ENCODE results near the gene CARS1. TPM values are rescaled to one million over a fixed set of nuclear protein-coding genes. Genes with fewer than 3 reads are reported as not detected.
A peak's percentile ranks its signal among the peaks of the same experiment; 100 is the strongest.

CARS1 gene
- total and polyA plus RNA-seq, 7 experiments from 2014 or later: 23.9 to 70.4 (median 38.5) TPM

DNA sequence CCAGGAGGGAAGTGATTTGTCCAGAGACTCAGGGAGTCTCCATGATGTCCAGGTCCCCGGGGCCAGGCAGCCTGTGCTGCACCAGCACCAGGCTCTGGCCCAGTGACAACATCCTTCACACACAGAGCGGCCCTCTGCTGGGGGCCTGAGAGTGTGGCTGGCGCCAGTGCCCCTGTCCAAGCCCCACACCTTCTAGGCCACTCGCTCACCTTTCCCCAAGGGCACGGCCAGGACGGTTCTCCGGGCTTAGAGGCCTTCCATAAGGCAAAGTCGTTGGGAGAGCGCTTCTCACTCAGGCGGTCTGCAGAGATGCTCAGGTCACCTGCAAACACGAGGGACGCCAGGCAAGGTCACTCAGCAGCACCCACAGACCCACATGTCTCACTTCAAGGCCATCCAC, 37.2 kb downstream of the CARS1 start:
- POLR2A ChIA-PET: no interaction called here
- no peaks in the 10 kb centered on the region for H3K9me3 Mint-ChIP-seq
- Histone ChIP-seq H3K9me3 (ENCODE audit: control insufficient read depth in 2 of 3, low read length in 3 of 3) (no peaks in the 10 kb centered on the region), H3K4me1 (ENCODE audit: control insufficient read depth in 2 of 2, insufficient read depth in 2 of 2, low read length in 2 of 2) (peaks cover 9 to 38% of the 10 kb centered on the region in 2 donors), H3K27me3 (ENCODE audit: control insufficient read depth in 2 of 2, insufficient read depth in 2 of 2, low read length in 2 of 2) (no peaks in the 10 kb centered on the region), H3K4me3 (ENCODE audit: low read length) (no peak overlapping the region), H3K27ac (ENCODE audit: low read depth, low read length) (no peak overlapping the region), H3K36me3 (ENCODE audit: control insufficient read depth in 2 of 3, insufficient read depth in 3 of 3, low read length in 3 of 3) (peaks cover 0 to 46% (median 3%) of the 10 kb centered on the region in 3 experiments)
- CTCF ChIA-PET: interaction anchor here (0.9 to 4.1 kb wide), 4 partner anchors 29 to 487 kb away, joined by 3 to 43 read pairs (median 8); no protein-coding TSS in a partner anchor
- peaks cover 25 to 65% (median 55%) of the 10 kb centered on the region in 7 donors for H3K4me1 Mint-ChIP-seq
- H3K36me3 Mint-ChIP-seq: peaks cover 0 to 25% (median 5%) of the 10 kb centered on the region in 5 donors
- intact Hi-C loops (cut with micrococcal nuclease): no loop called here
- ATAC-seq: no peak
- peak overlapping the region in 4 of 9 donors; percentile 16 to 77 (median 68) for H3K27ac Mint-ChIP-seq
- H3K4me3 Mint-ChIP-seq: peak overlapping the region in 1 of 10 donors; percentile 25
- no peaks in the 10 kb centered on the region for H3K27me3 Mint-ChIP-seq
- DNase-seq: no peak

GRCh38 chr11:3018596-3018995, 38.6 kb downstream of the CARS1 start:
- no peaks in the 10 kb centered on the region for H3K9me3 Mint-ChIP-seq
- peaks cover 0 to 23% (median 5%) of the 10 kb centered on the region in 5 donors for H3K36me3 Mint-ChIP-seq
- POLR2A ChIA-PET: no interaction called here
- Histone ChIP-seq H3K36me3 (ENCODE audit: control insufficient read depth in 2 of 3, insufficient read depth in 3 of 3, low read length in 3 of 3) (peaks cover 0 to 40% (median 3%) of the 10 kb centered on the region in 3 experiments), H3K9me3 (ENCODE audit: control insufficient read depth in 2 of 3, low read length in 3 of 3) (no peaks in the 10 kb centered on the region), H3K27ac (ENCODE audit: low read depth, low read length) (no peak overlapping the region), H3K4me1 (ENCODE audit: control insufficient read depth in 2 of 2, insufficient read depth in 2 of 2, low read length in 2 of 2) (peaks cover 19 to 51% of the 10 kb centered on the region in 2 donors), H3K27me3 (ENCODE audit: control insufficient read depth in 2 of 2, insufficient read depth in 2 of 2, low read length in 2 of 2) (no peaks in the 10 kb centered on the region), H3K4me3 (ENCODE audit: low read length) (no peak overlapping the region)
- intact Hi-C loops (cut with micrococcal nuclease): no loop called here
- peak overlapping the region in 7 of 9 donors; percentile 34 to 96 (median 75) for H3K27ac Mint-ChIP-seq
- ATAC-seq (no peak), DNase-seq (no peak)
- CTCF ChIA-PET: interaction anchor here (0.6 to 1.0 kb wide), 2 partner anchors 42 to 484 kb away, joined by 3 to 4 read pairs; no protein-coding TSS in a partner anchor
- peaks cover 29 to 77% (median 67%) of the 10 kb centered on the region in 7 donors for H3K4me1 Mint-ChIP-seq
- H3K4me3 Mint-ChIP-seq: peak overlapping the region in 2 of 10 donors; percentile 13 to 14
- H3K27me3 Mint-ChIP-seq: no peaks in the 10 kb centered on the region

- Mint-ChIP-seq H3K4me3 (peak overlapping the region in 6 of 10 donors; percentile 9 to 60 (median 34)), H3K27ac (peak overlapping the region; percentile 38 to 97 (median 89)), H3K9me3 (no peaks in the 10 kb centered on the region), H3K4me1 (peaks cover 16 to 65% (median 50%) of the 10 kb centered on the region in 7 donors), H3K36me3 (peaks cover 0 to 27% (median 7%) of the 10 kb centered on the region in 5 donors), H3K27me3 (no peaks in the 10 kb centered on the region)
- H3K36me3 ChIP-seq (ENCODE audit: control insufficient read depth in 2 of 3, insufficient read depth in 3 of 3, low read length in 3 of 3): peaks cover 0 to 48% (median 3%) of the 10 kb centered on the region in 3 experiments
- DNase-seq (no peak), ATAC-seq (no peak)
- POLR2A ChIA-PET: interaction anchor here (0.6 to 6.0 kb wide), 4 partner anchors 11 to 45 kb away, joined by 3 to 142 read pairs (median 4); partner anchors contain the start of gene NAP1L4
- no peaks in the 10 kb centered on the region for H3K27me3 ChIP-seq (ENCODE audit: control insufficient read depth in 2 of 2, insufficient read depth in 2 of 2, low read length in 2 of 2)
- H3K27ac ChIP-seq (ENCODE audit: low read depth, low read length): peak overlapping the region; percentile 20
- intact Hi-C loops (cut with micrococcal nuclease): no loop called here
- CTCF ChIA-PET: interaction anchor here (1.2 kb wide), 1 partner anchor 76 kb away, joined by 3 read pairs; no protein-coding TSS in a partner anchor
- no peak overlapping the region for H3K4me3 ChIP-seq (ENCODE audit: low read length)
- peaks cover 30 to 40% of the 10 kb centered on the region in 2 donors for H3K4me1 ChIP-seq (ENCODE audit: control insufficient read depth in 2 of 2, insufficient read depth in 2 of 2, low read length in 2 of 2)
- no peaks in the 10 kb centered on the region for H3K9me3 ChIP-seq (ENCODE audit: control insufficient read depth in 2 of 3, low read length in 3 of 3)
Measured at GRCh38 chr11:3016861-3017260, 40.4 kb downstream of the CARS1 start.

DNA sequence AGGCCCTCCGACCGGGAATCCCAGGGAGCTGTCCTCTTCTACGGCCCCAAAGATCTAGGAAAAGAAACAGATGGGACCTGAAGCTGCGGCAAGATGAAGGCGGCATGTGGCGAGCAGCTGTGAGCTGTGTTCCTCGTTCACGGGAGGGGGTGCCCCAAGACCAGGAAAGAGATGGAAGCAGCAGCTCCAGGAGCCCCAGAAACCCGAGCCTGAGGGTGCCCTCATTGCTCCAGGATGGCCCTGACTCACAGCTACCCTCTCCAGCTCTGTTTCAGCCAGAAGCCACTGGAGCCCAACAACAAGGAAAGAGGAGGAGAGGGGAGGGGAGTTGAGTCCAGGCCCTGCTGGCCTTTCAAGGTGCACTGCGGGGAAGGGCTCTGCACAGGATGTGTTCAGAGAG, 41.4 kb downstream of the CARS1 start:
- intact Hi-C loops (cut with micrococcal nuclease): loop anchor here (2.0 kb wide), 4 partner anchors 21 to 615 kb away; partner anchors contain the start of genes CARS1 (in 1 of the 2) and TSSC4 (in 1 of the 2)
- H3K27ac ChIP-seq (ENCODE audit: low read depth, low read length): peak overlapping the region; percentile 41
- Mint-ChIP-seq H3K4me1 (peaks cover 13 to 56% (median 42%) of the 10 kb centered on the region in 7 donors), H3K36me3 (peaks cover under 1 to 32% (median 7%) of the 10 kb centered on the region in 5 donors), H3K27me3 (no peaks in the 10 kb centered on the region), H3K9me3 (no peaks in the 10 kb centered on the region), H3K4me3 (peak overlapping the region in 7 of 10 donors; percentile 4 to 82 (median 38)), H3K27ac (peak overlapping the region; percentile 80 to 97 (median 93))
- H3K4me3 ChIP-seq (ENCODE audit: low read length): peak overlapping the region; percentile 46
- ChIA-PET CTCF (interaction anchor here (0.6 to 3.4 kb wide), 8 partner anchors 19 to 484 kb away, joined by 3 to 39 read pairs (median 3); no protein-coding TSS in a partner anchor), POLR2A (interaction anchor here (0.8 to 6.0 kb wide), 6 partner anchors 12 to 363 kb away, joined by 3 to 142 read pairs (median 8); partner anchors contain the start of genes NAP1L4 and ZNF195)
- no peaks in the 10 kb centered on the region for H3K9me3 ChIP-seq (ENCODE audit: control insufficient read depth in 2 of 3, low read length in 3 of 3)
- H3K36me3 ChIP-seq (ENCODE audit: control insufficient read depth in 2 of 3, insufficient read depth in 3 of 3, low read length in 3 of 3): peaks cover 0 to 56% (median 3%) of the 10 kb centered on the region in 3 experiments
- peak in 1 of 9 donors; percentile 5 for DNase-seq
- H3K4me1 ChIP-seq (ENCODE audit: control insufficient read depth in 2 of 2, insufficient read depth in 2 of 2, low read length in 2 of 2): peaks cover 30 to 36% of the 10 kb centered on the region in 2 donors
- no peaks in the 10 kb centered on the region for H3K27me3 ChIP-seq (ENCODE audit: control insufficient read depth in 2 of 2, insufficient read depth in 2 of 2, low read length in 2 of 2)
- no peak for ATAC-seq

DNA sequence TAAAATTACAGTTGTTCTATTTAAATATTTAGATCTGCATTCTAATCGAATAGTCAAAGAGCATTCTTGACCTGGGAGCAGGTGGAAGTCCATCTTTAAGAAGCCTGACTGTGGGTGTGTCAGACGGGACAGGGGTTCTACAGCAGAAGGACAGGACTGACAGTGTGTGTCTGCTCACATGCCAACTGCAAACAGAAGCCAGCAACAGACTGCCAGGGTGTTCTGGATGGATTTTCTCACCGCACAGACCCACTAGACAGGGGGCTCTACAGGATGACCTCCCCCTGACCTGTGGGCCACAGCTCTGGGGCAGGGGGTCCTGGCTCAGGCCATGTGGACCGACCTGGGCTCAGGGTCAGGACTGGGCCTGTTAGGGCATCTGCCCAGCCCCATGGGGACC, 42.3 kb downstream of the CARS1 start:
- peak overlapping the region; percentile 80 to 97 (median 93) for H3K27ac Mint-ChIP-seq
- H3K4me3 ChIP-seq (ENCODE audit: low read length): peak overlapping the region; percentile 46
- no peaks in the 10 kb centered on the region for H3K27me3 Mint-ChIP-seq
- H3K27me3 ChIP-seq (ENCODE audit: control insufficient read depth in 2 of 2, insufficient read depth in 2 of 2, low read length in 2 of 2): no peaks in the 10 kb centered on the region
- peak overlapping the region; percentile 41 for H3K27ac ChIP-seq (ENCODE audit: low read depth, low read length)
- H3K9me3 Mint-ChIP-seq: no peaks in the 10 kb centered on the region
- H3K36me3 Mint-ChIP-seq: peaks cover 2 to 27% (median 8%) of the 10 kb centered on the region in 5 donors
- ChIA-PET POLR2A (interaction anchor here (1.0 to 6.0 kb wide), 7 partner anchors 11 to 123 kb away, joined by 3 to 142 read pairs (median 7); partner anchors contain the start of gene NAP1L4), CTCF (interaction anchor here (0.9 to 3.4 kb wide), 11 partner anchors 12 to 483 kb away, joined by 3 to 39 read pairs (median 6); partner anchors contain the start of gene NAP1L4)
- no peaks in the 10 kb centered on the region for H3K9me3 ChIP-seq (ENCODE audit: control insufficient read depth in 2 of 3, low read length in 3 of 3)
- H3K4me1 Mint-ChIP-seq: peaks cover 11 to 56% (median 40%) of the 10 kb centered on the region in 7 donors
- intact Hi-C loops (cut with micrococcal nuclease): loop anchor here (1.0 to 5.0 kb wide), 11 partner anchors 7 to 614 kb away; partner anchors contain the start of genes CARS1 (in 2 of the 2), NAP1L4 (in 2 of the 2) and TSSC4 (in 1 of the 2)
- DNase-seq (no peak), ATAC-seq (no peak)
- peak overlapping the region; percentile 60 to 82 (median 72) for H3K4me3 Mint-ChIP-seq
- peaks cover 0 to 61% (median 3%) of the 10 kb centered on the region in 3 experiments for H3K36me3 ChIP-seq (ENCODE audit: control insufficient read depth in 2 of 3, insufficient read depth in 3 of 3, low read length in 3 of 3)
- H3K4me1 ChIP-seq (ENCODE audit: control insufficient read depth in 2 of 2, insufficient read depth in 2 of 2, low read length in 2 of 2): peaks cover 30 to 36% of the 10 kb centered on the region in 2 donors
